ENCODE data around the gene SPATA6. TPM values are rescaled to one million over a fixed set of nuclear protein-coding genes. Genes with fewer than 3 reads are reported as not detected.

Gene SPATA6
- polyA plus RNA-seq, 4 donors = 15.5 to 19.8 (median 17.5) TPM

DNA sequence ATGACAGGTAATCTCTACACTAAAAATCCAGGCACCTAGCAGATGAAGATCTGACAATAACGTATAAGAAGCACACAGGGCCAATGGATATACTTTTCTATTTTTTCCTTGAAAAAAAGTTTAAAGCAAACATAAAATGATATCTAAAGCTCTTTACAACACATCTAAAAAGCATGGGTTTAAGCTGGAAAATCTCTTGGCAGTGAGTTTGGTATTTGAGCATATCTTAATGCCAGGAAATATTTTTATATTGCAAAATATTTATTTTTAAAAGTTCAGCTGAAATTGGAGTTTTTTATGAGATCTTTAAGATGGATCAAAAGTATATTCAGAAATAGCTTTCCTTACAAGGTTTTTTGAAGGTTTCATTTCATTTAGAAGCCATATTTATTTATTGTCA, 209.0 kb downstream of the SPATA6 start:
- DNase-seq (ENCODE audit: low read depth in 4 of 4, low spot score in 3 of 4) = no peak

DNA sequence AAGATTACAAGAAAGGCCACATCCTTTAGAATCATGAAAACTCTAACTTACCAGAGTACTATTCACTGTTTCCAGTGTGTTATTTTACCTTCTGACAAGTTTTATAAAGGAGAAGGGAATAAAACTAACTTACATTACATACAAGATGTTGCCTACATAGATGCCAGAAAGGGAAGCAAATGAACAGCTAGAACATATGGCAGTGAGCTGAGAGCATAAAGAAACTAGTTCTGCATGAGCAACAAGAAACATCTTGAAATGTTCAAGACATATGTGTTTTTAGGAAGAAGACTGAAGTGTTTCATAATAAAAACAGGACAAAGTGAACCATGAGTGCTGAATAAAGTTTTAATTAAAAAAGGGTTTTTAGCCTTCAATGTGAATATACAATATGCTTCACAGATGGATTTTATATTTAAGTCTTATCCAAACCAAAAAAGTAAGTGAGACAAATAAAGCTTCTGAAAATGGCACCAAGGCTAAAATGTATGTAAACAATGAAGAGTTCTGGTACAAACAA, 210.1 kb downstream of the SPATA6 start:
- DNase-seq (ENCODE audit: low read depth in 4 of 4, low spot score in 3 of 4) = no peak

DNA sequence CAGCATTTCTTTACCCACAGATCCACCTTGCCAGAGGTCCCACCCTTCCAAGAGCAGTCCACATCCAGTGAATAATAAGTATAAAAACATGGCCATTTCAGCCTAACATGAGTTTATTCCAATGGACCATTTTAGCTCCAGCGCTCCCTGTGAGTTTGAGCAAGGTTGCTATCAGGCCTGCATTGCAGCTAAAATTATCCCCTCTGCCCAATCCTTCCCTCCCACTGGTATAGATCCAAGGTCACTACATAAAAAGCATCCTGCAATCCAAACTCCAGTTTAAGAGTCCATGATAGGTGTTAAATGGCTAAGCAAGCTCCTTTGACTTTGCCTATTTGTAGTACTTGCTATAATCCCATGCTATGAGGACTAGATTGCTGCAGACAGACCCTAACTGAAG, 213.9 kb downstream of the SPATA6 start:
- no peak for DNase-seq (ENCODE audit: low read depth in 4 of 4, low spot score in 3 of 4)

DNA sequence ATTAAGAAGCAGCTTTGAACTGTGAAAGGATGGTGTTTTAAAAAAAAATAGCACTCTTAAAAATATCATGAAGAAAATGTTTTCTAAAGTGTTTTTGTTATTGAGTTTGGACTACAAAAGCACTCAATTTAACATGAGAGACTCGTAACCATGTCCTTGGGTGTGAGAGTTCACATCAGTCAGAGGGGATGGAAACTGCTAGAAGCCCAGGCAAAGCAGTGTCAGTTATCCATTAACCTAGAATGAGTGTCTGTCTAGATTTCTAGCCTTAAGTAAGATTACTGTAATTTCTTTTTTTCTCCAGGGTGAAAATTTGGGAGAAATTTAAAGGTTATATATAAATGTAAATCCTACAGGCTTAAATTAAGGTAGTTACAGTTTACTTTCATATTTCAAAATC, 217.8 kb downstream of the SPATA6 start:
- DNase-seq (ENCODE audit: low read depth in 4 of 4, low spot score in 3 of 4) = peak in 1 of 4 donors; percentile 10

DNA sequence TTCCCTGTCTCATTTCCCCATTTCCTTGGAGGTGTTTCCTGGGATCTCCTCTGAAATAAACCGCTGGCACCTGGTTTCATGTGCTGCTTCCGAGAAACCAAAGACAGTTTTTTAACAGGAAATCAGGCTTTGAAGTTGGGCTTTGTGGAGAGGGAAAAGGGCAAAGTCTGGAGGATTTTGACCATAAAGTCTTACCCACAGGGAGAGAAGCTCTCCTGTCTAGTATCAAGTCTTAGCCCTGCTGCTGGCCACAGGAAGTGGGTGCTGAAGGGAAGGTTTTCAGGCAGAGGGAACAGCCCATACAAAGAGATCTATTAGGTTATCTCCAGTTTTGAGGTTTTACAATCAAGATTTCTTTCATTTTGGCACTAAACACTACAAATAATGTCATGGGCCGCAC, 220.2 kb downstream of the SPATA6 start:
- no peak for DNase-seq (ENCODE audit: low read depth in 4 of 4, low spot score in 3 of 4)

DNA sequence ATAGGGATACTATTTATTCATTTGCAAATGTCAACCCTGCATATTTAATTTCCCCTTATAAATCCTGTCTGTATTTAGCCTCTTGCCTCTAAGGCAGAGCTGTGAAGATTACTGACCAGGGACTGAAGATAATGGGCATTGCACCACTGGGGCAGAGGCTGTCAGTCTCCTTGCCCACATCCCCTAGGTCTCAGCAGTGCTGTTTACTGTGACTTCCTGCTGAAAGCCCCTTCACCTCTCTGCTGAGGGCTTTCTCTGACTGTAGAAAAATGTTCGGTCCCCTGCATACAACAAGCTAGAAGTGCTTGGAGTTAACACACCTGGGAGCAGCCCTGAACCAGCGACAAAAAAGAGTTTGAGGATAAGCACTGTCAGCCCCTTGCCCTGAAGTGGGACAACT, 220.7 kb downstream of the SPATA6 start:
- no peak for DNase-seq (ENCODE audit: low read depth in 4 of 4, low spot score in 3 of 4)

DNA sequence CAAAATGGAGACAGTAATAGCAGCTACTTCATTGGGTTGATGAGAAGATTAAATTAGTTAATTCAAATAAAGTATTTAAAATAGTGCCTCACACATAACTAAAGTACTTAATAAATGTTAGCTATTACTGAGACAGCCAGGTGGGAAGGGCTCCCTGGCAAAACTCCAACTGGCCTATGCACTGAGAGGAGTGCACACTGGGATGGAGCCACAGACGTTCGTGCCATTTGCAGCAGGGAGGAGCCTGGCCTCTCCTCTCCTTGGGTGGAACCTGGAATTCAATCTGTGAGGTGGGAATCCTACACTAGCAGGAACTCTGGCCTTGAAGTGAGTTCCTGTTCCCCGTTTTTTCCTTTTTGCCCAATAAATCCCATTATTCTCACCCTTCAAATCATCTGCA, 221.4 kb downstream of the SPATA6 start:
- DNase-seq (ENCODE audit: low read depth in 4 of 4, low spot score in 3 of 4) = no peak

DNA sequence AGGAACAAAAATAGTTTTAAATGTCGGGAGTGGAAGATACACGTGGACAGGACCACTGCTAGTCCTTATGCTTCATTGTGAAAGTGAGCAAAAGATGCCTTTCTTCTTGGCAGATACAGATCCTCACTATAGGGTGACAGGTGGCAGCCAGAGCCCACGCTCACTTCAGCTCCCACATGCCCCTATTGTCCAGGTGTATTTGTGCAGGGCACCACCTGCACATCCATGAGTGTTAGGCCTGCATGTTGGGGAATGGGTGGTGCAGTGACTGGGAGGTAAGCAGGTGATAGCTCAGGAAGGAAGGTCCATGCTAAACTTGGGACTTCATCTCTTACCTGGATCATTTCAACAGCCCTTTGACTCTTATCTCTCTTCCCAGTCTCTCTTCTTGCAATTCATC, 222.1 kb downstream of the SPATA6 start:
- no peak for DNase-seq (ENCODE audit: low read depth in 4 of 4, low spot score in 3 of 4)

DNA sequence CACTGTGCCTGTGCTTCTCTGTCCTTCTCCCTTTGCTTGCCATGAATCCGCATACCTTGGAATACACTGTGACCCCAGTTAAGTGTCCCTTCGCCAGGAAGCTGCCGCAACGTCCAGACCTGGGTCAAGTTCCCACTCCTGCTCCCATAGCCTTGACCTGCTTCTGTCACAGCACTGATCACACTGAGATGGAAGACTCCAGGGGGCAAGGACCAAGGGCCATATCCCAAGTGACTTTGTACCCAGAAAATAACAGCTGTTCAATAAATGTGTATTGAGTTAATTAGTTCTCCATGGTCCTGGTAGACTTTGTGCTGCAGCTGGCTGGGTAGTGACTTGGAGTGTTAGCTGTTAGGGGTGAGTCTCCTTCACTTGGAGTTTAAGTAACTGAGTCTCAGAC, 223.6 kb downstream of the SPATA6 start:
- no peak for DNase-seq (ENCODE audit: low read depth in 4 of 4, low spot score in 3 of 4)

DNA sequence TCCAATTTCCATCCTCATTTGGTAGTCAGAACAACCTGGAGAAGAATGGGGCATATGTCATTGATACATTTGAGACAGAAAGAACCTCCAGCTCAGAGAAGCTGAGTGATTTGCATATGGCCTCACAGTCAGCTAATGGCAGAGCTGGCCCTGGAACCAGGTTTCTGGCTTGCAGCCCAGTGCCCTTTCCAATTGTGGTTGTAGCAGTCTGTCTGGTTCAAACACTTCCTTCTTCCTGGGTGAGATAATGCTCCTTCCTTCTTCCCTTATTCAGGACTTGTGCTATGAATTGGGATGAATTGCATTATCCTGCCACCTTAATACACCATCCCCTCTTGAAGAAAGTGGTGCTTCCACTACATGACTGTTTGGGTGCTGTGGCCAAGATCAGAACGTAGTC, 225.3 kb downstream of the SPATA6 start:
- no peak for DNase-seq (ENCODE audit: low read depth in 4 of 4, low spot score in 3 of 4)

Other genes starting within 250 kb of the SPATA6 start
- gene SLC5A9, start 249.5 kb downstream of the SPATA6 start, polyA plus RNA-seq (ENCODE audit: insufficient read length in 4 of 4) = 10 to 100 TPM; 11.5 to 19.3 (median 16.9) TPM